ENCODE measurements around the gene WEE1. TPM values are rescaled to one million over a fixed set of nuclear protein-coding genes. Genes with fewer than 3 reads are reported as not detected.

WEE1 gene
- total RNA-seq, 1 donor from 2014 or later, result 111 TPM

DNA sequence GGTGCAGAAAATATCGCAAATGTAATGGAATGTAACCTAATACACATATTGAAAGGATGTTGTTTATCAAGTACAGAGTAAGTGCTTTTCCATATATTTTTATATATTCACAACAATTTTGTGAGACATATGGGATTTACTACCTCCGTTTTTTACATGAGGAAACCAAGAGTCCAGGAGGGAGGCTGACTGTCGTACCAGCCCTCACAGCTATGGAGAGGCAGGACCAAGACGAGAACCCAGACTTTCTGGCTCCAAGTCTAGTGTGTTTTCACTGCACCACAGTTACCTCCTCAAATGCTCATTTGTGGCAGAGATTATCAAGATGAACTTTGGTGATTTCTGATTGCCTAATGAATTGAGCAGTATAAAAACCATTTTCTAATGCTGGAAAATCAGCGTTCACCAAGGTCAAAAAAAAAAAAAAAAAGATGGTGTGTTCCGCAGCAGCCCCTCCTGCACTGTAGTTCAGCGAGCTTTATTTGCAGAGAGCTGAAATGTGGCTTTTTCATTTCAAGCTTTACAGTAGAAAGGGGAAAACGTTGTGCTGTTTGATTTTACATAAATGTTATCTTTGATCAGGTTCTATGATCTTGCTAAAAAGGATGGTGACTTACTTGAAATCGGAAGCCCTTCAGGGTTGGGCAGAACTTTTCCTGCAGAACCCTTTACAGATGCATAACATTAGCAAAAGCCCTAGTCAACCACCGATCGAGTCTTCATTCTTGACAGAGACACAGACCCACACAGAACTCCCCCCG is 44.7 kb upstream of the WEE1 start:
- Mint-ChIP-seq H3K4me1 (ENCODE audit: unreplicated experiment) (peaks cover 73% of the 10 kb centered on the region), H3K27me3 (ENCODE audit: unreplicated experiment) (no peaks in the 10 kb centered on the region), H3K9me3 (ENCODE audit: unreplicated experiment) (no peaks in the 10 kb centered on the region), H3K4me3 (ENCODE audit: unreplicated experiment) (no peak overlapping the region), H3K36me3 (ENCODE audit: unreplicated experiment) (peaks cover 2% of the 10 kb centered on the region), H3K27ac (ENCODE audit: unreplicated experiment) (peak overlapping the region; percentile 85)
- DNase-seq (ENCODE audit: extremely low spot score, unreplicated experiment), result no peak
- TF ChIP-seq CTCF (IDR thresholded peaks at IDR 0.05), result no peak

GRCh38 chr11:9529334-9529650 is 44.2 kb upstream of the WEE1 start:
- Mint-ChIP-seq H3K27ac (ENCODE audit: unreplicated experiment) (peak overlapping the region; percentile 85), H3K4me3 (ENCODE audit: unreplicated experiment) (no peak overlapping the region), H3K4me1 (ENCODE audit: unreplicated experiment) (peaks cover 73% of the 10 kb centered on the region), H3K9me3 (ENCODE audit: unreplicated experiment) (no peaks in the 10 kb centered on the region), H3K27me3 (ENCODE audit: unreplicated experiment) (no peaks in the 10 kb centered on the region), H3K36me3 (ENCODE audit: unreplicated experiment) (peaks cover 2% of the 10 kb centered on the region)
- no peak for TF ChIP-seq CTCF (IDR thresholded peaks at IDR 0.05)
- DNase-seq (ENCODE audit: extremely low spot score, unreplicated experiment), result no peak

DNA sequence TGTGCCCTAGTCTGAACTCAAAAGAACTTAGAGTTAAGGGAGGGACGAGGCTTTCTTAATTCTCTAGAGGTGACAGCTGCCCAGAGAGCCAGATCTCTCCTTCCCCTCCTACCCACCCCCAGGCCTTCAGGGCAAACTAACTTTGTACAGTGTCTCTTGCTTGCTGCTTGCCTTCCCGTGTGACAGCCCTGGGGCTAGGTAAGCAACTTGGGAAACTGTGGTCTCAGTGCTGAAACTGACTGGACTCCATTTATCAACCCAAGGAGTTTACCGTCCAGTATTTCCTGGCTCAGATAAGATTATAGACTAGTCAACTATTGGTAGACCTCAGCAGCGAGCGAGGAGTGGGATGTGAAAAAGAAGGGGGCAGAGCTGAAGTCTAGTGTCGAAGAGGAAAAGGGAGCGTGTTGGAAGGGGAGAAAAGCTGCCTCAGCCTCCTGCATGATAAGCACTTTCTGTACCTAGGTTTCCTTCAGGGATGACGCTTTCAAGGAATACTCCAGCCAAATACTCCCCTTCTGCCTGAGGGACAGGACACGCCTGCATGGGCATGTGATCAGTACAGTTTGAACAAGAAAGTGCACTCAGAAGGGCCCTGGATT is 43.3 kb upstream of the WEE1 start:
- H3K27me3 Mint-ChIP-seq (ENCODE audit: unreplicated experiment), result no peaks in the 10 kb centered on the region
- H3K36me3 Mint-ChIP-seq (ENCODE audit: unreplicated experiment), result peaks cover 2% of the 10 kb centered on the region
- DNase-seq (ENCODE audit: extremely low spot score, unreplicated experiment), result no peak
- H3K4me1 Mint-ChIP-seq (ENCODE audit: unreplicated experiment), result peaks cover 72% of the 10 kb centered on the region
- H3K9me3 Mint-ChIP-seq (ENCODE audit: unreplicated experiment), result no peaks in the 10 kb centered on the region
- TF ChIP-seq CTCF (IDR thresholded peaks at IDR 0.05), result no peak
- peak overlapping the region; percentile 85 for H3K27ac Mint-ChIP-seq (ENCODE audit: unreplicated experiment)
- no peak overlapping the region for H3K4me3 Mint-ChIP-seq (ENCODE audit: unreplicated experiment)

DNA sequence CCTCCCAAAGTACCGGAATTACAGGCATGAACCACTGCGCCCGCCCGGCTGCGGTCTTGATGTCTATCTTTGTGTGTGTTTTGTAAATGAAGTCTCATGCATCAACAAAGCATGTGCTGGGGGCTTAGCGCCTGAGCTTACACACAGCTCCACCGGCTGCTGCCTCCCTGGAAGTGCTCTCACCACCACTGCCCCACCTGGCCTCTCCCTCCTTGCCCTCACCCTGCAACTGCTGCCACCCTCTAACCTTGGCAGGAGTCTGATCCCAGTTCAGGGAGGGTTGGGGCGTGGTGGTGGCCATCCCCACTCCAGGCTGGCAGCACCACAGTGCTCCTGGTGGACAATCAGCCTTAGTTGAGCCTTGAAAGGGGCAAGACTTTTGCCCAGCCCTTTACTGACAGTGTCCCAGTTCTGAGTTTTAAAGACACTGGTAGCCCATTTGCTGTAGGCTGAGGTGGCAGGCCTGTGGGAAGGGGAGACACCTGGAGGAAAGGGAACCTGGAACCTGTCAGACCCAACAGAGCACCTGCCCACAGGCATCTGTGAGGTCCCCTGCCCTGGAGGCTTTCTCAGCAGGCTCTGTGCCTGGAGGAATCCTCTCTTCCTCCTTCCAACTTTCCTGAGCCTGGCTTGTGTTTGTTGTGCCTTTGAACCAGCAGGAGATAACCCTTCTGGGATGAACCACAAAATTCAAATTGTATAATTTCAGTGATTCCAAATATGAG is 42.4 kb upstream of the WEE1 start:
- TF ChIP-seq CTCF (IDR thresholded peaks at IDR 0.05), result no peak

GRCh38 chr11:9533058-9533457 is 40.4 kb upstream of the WEE1 start:
- peak overlapping the region; percentile 82 for H3K27ac Mint-ChIP-seq (ENCODE audit: unreplicated experiment)
- no peak for TF ChIP-seq CTCF (IDR thresholded peaks at IDR 0.05)
- no peak for DNase-seq (ENCODE audit: extremely low spot score, unreplicated experiment)
- H3K27me3 Mint-ChIP-seq (ENCODE audit: unreplicated experiment), result no peaks in the 10 kb centered on the region
- H3K4me3 Mint-ChIP-seq (ENCODE audit: unreplicated experiment), result peak overlapping the region; percentile 49
- no peaks in the 10 kb centered on the region for H3K9me3 Mint-ChIP-seq (ENCODE audit: unreplicated experiment)
- no peaks in the 10 kb centered on the region for H3K36me3 Mint-ChIP-seq (ENCODE audit: unreplicated experiment)
- H3K4me1 Mint-ChIP-seq (ENCODE audit: unreplicated experiment), result peaks cover 58% of the 10 kb centered on the region

More for the DNA sequence above, 42.4 kb upstream of the WEE1 start:
- Mint-ChIP-seq H3K9me3 (ENCODE audit: unreplicated experiment) (no peaks in the 10 kb centered on the region), H3K27me3 (ENCODE audit: unreplicated experiment) (no peaks in the 10 kb centered on the region), H3K27ac (ENCODE audit: unreplicated experiment) (no peak overlapping the region), H3K4me1 (ENCODE audit: unreplicated experiment) (peaks cover 71% of the 10 kb centered on the region), H3K36me3 (ENCODE audit: unreplicated experiment) (no peaks in the 10 kb centered on the region), H3K4me3 (ENCODE audit: unreplicated experiment) (no peak overlapping the region)
- DNase-seq (ENCODE audit: extremely low spot score, unreplicated experiment), result no peak

All from osteocyte (in vitro differentiated cells).